Right cardiac atrium (tissue), 5 donors: Measurements from ENCODE around the gene LRRC7. TPM values are rescaled to one million over a fixed set of nuclear protein-coding genes. Genes with fewer than 3 reads are reported as not detected.
A peak's percentile ranks its signal among the peaks of the same experiment; 100 is the strongest.

Experiments used
- ATAC-seq, 2 donors: fragments of 200-7000 bp; cut with Tn5 transposase; one replicate each; pipeline versions ENCODE4 v1.8.0 to v1.9.1; 2020; ENCODE audit warnings: moderate library complexity in 2 of 2, mild to moderate bottlenecking in 1 of 2
- DNase-seq, 3 donors: peaks; one replicate each; pipeline ENCODE4 v3.0.0-alpha.2; 2020
- H3K27ac ChIP-seq: one replicate; pipeline ENCODE4 v1.5.1; 2013; ENCODE audit warnings: mild to moderate bottlenecking, low read length, control low read depth, moderate library complexity
- H3K27me3 ChIP-seq: one replicate; pipeline ENCODE4 v1.6.1; 2013; ENCODE audit not compliant: control insufficient read depth, insufficient read depth
- H3K4me1 ChIP-seq: one replicate; pipeline ENCODE4 v1.6.1; 2013; ENCODE audit warnings: low read length; ENCODE audit not compliant: control insufficient read depth, insufficient read depth
- H3K4me3 ChIP-seq: one replicate; pipeline ENCODE4 v1.5.1; 2013; ENCODE audit warnings: low read length, control low read depth
- H3K9me3 ChIP-seq: one replicate; pipeline ENCODE4 v1.6.1; 2013; ENCODE audit warnings: low read length; ENCODE audit not compliant: control insufficient read depth
- WGBS: extraction: QIAGEN DNeasy Blood & Tissue Kit; methylation state at CpG from one replicate; pipeline ENCODE4 v1.1.7; 2013; 5-methylcytosine and 5-hydroxymethylcytosine counted together
- intact Hi-C, 4 donors: fragments of 100-400 bp; cut with DNase I; formaldehyde crosslinking; loops; one replicate each; pipeline versions ENCODE4 v1.11.0 to v1.14.0; 2022 to 2023
- long read RNA-seq, 4 donors: library from polyadenylated mRNA; unstranded; transcript quantifications; one replicate each; pipeline ENCODE4 v2.0.0, GENCODE V29; 2020 to 2021
- polyA plus RNA-seq: library from polyadenylated mRNA; stranded (reverse); fragments of 200-250 nt; gene quantifications from one replicate; pipeline ENCODE4 v1.2.3, GENCODE V29; 2013
- total RNA-seq, 4 donors: library from RNA; stranded (reverse); fragmentation: NEBNext Ultra II Directional; extraction: Animal tissue kit (Norgen Biotek cat#: 25700); gene quantifications; one replicate each; pipeline ENCODE4 v1.2.1, GENCODE V29; 2021
- donor health status: healthy with polysubstance abuse.
- donor health status: DM: no; HTN: yes; CAD: no.
- donor health status: DM: no; HTN: no; CAD: no.
- donor health status: DM: no; HTN: yes; CAD: no; lungs with severe emphysema.
- donor health status: DM: yes; HTN: yes; CAD: no.

The LRRC7 gene
- total RNA-seq = 1 to 10 TPM in 3 of 4 donors, under 1 TPM in 1; 0.91 to 6.5 (median 2.5) TPM
- 3.4 TPM for polyA plus RNA-seq
- long read RNA-seq, donor 1, transcript LRRC7-203 (8 exons, 2,375 nt) = major isoform, 7 of 15 reads
- long read RNA-seq, donor 1, partial matches to known transcripts = 1 of 15 reads
- long read RNA-seq, donor 1, other reads (novel, unspliced or antisense) = 7 of 15 reads
- long read RNA-seq, donor 2, partial matches to known transcripts = 2 of 5 reads
- long read RNA-seq, donor 2, other reads (novel, unspliced or antisense) = 1 of 5 reads
- long read RNA-seq, donor 3, partial matches to known transcripts = 1 of 8 reads
- long read RNA-seq, donor 3, other reads (novel, unspliced or antisense) = 3 of 8 reads
- long read RNA-seq, donor 4, partial matches to known transcripts = 0 of 1 reads
- long read RNA-seq, donor 4, other reads (novel, unspliced or antisense) = 0 of 1 reads

GRCh38 chr1:69567652-69568420 is at the start of gene LRRC7:
Gene LRRC7 (plus strand): TSS chr1:69567922. CDS start chr1:69568640, 718 bp downstream.
- no peaks in the 10 kb centered on the region for H3K4me1 ChIP-seq
- peak within 1 kb of the TSS; percentile 72 for H3K27ac ChIP-seq
- under 1% methylated on average over 62 of the region's 62 CpGs for WGBS
- DNase-seq (peak; percentile 17 to 59 (median 50)), ATAC-seq (peak; percentile 65 to 69)
- H3K9me3 ChIP-seq = no peaks in the 10 kb centered on the region
- H3K4me3 ChIP-seq = peak within 1 kb of the TSS; percentile 31
- H3K27me3 ChIP-seq = no peaks in the 10 kb centered on the region
- intact Hi-C loops = no loop called here

DNA sequence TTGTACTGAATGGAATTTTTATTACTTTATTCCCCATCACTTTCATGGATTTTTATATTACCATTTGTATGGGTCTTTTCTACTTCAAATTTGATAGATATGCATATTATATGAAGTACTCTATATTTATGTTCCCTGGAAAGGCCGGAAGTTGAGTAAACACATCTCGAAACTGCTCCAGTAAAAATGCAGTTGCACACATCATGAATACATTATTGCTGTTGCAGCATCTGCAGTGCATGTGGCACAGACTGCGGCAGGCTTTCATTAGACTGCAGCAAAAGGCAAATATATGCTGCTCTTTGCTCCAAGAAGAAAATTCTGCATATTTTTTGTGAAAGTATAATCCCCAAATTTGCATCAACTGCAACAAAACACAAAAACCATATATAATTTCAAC is 48.7 kb upstream of the LRRC7 start:
- WGBS = 86% methylated on average over 3 of the region's 3 CpGs
- Histone ChIP-seq H3K4me1 (no peaks in the 10 kb centered on the region), H3K27ac (no peak overlapping the region), H3K4me3 (no peak overlapping the region), H3K9me3 (no peaks in the 10 kb centered on the region), H3K27me3 (no peaks in the 10 kb centered on the region)
- intact Hi-C loops = no loop called here
- DNase-seq (no peak), ATAC-seq (no peak)

- Histone ChIP-seq H3K4me1 (no peaks in the 10 kb centered on the region), H3K4me3 (no peak overlapping the region), H3K27ac (no peak overlapping the region), H3K9me3 (no peaks in the 10 kb centered on the region), H3K27me3 (no peaks in the 10 kb centered on the region)
- WGBS = 59% methylated on average over 5 of the region's 5 CpGs
- ATAC-seq (no peak), DNase-seq (no peak)
- intact Hi-C loops = no loop called here
Measured at GRCh38 chr1:69520326-69520725, 47.4 kb upstream of the LRRC7 start.

DNA sequence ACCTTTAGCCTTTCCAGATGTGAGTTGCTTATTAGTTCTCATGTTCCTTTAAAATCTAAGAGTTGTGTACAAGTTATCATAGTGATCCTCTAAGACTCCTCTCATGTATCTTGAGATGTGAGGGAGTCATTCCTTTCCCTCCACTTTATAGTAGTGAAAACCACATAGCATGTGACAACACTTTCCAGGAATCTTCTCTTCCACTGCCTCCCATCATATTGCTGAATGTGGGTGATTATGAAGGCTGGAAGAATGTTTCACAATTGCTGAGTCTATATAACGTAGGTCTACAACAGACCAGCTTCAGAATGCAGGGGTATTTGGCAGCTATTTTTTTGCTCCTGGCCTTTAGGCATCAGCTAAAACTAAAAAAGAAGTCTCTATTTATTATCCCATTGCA is 44.7 kb upstream of the LRRC7 start:
- no peak for ATAC-seq
- Histone ChIP-seq H3K4me1 (no peaks in the 10 kb centered on the region), H3K9me3 (no peaks in the 10 kb centered on the region), H3K27me3 (no peaks in the 10 kb centered on the region), H3K4me3 (no peak overlapping the region), H3K27ac (no peak overlapping the region)
- no peak for DNase-seq
- 65% methylated on average over 1 of the region's 1 CpG for WGBS
- intact Hi-C loops = loop anchor here in 1 of 4 donors (2.0 kb wide), 1 partner anchor 26 kb away; no protein-coding TSS in a partner anchor

DNA sequence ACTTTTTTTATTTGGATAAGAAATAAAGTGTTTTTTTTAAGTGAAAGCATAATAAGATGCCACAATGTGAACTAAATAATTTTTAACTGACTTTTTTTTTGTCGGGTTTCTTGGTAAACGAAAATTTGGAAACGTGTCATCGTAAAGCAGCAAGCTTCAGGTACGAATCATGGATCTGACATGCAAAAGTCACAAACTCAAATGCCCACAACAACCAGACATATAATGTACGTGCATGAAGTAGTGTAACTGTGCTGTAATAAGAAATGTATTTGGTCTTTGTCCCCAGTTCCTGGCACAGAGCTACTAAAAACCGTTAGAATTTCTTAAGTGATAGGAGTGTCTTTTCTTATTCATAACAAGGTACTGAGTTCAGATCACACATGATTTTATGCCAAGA is 44.3 kb upstream of the LRRC7 start:
- 70% methylated on average over 7 of the region's 7 CpGs for WGBS
- intact Hi-C loops = loop anchor here in 1 of 4 donors (2.0 kb wide), 1 partner anchor 25 kb away; no protein-coding TSS in a partner anchor

DNA sequence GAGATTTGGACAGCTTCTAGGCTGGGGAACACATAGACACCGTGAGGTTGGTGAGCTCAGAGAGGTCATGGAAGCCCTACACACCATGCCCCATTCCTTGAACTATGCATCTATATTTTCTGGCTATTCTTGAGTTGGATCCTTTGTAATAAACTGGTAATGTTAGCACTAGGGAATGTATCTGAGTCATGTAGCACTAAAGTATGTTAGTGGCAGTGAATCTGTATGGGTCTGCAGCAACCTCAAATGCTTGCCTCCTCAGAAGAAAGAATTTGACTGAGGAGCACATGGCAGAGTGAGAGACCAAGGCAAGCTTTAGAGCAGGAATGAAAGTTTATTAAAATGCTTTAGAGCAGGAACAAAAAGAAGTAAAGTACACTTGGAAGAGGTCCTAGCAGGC is 43.7 kb upstream of the LRRC7 start:
- Histone ChIP-seq H3K27me3 (no peaks in the 10 kb centered on the region), H3K27ac (no peak overlapping the region), H3K4me1 (no peaks in the 10 kb centered on the region), H3K4me3 (no peak overlapping the region), H3K9me3 (no peaks in the 10 kb centered on the region)
- intact Hi-C loops = no loop called here
- ATAC-seq = no peak
- DNase-seq = no peak
- WGBS = 75% methylated on average over 1 of the region's 1 CpG

More for the DNA sequence above, 44.3 kb upstream of the LRRC7 start:
- ATAC-seq = no peak
- no peak overlapping the region for H3K27ac ChIP-seq
- DNase-seq = no peak
- no peaks in the 10 kb centered on the region for H3K9me3 ChIP-seq
- no peak overlapping the region for H3K4me3 ChIP-seq
- no peaks in the 10 kb centered on the region for H3K27me3 ChIP-seq
- no peaks in the 10 kb centered on the region for H3K4me1 ChIP-seq

GRCh38 chr1:69527273-69527672 is 40.4 kb upstream of the LRRC7 start:
- ATAC-seq (no peak), DNase-seq (no peak)
- no peaks in the 10 kb centered on the region for H3K9me3 ChIP-seq
- intact Hi-C loops = no loop called here
- H3K4me1 ChIP-seq = no peaks in the 10 kb centered on the region
- no peak overlapping the region for H3K27ac ChIP-seq
- H3K4me3 ChIP-seq = no peak overlapping the region
- no peaks in the 10 kb centered on the region for H3K27me3 ChIP-seq
- 54% methylated on average over 2 of the region's 2 CpGs for WGBS

DNA sequence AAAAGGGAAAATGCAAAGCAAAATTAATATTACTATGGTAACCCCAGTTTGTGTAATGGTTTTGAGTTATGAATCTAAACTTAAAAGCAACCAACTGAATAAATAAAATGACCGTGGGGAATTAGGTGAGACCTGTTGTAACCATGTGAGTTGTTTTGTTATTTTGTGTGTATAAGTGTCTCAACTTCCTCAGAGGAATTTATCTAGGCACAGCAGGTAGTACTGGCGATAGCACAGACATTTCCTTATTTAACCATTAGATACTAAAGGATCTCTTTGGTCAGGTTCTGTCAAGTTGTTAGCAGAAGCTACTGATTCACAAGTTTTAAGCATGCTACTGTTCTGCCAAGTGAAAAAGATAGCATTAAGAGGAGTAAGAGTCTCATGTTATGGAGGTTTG is 39.3 kb upstream of the LRRC7 start:
- no peak overlapping the region for H3K27ac ChIP-seq
- ATAC-seq (no peak), DNase-seq (no peak)
- H3K4me1 ChIP-seq = no peaks in the 10 kb centered on the region
- no peaks in the 10 kb centered on the region for H3K27me3 ChIP-seq
- intact Hi-C loops = no loop called here
- 68% methylated on average over 2 of the region's 2 CpGs for WGBS
- H3K4me3 ChIP-seq = no peak overlapping the region
- no peaks in the 10 kb centered on the region for H3K9me3 ChIP-seq

- Histone ChIP-seq H3K4me1 (no peaks in the 10 kb centered on the region), H3K4me3 (no peak overlapping the region), H3K27ac (no peak overlapping the region), H3K27me3 (no peaks in the 10 kb centered on the region), H3K9me3 (no peaks in the 10 kb centered on the region)
- DNase-seq (no peak), ATAC-seq (no peak)
- 84% methylated on average over 1 of the region's 1 CpG for WGBS
- intact Hi-C loops = no loop called here
Measured at GRCh38 chr1:69533343-69533742, 34.4 kb upstream of the LRRC7 start.

DNA sequence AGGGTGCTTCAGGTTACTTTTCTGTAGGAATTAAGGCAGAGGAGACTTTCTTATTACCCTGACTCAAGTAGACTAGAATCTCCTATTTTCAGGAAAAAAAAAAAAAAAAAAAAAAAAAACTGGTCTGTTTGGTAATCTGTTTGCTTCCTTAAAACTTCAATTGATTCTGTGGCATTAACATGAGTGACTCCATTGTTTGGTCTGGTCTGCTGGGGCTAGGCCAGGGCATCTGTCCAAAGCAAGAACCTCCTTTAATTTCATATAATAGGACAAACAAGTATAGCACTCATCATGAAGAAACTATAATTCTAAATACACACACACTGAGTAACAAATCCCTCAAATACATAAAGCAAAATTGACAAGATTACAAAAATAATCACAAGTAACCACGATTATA is 32.9 kb upstream of the LRRC7 start:
- WGBS = 69% methylated on average over 1 of the region's 1 CpG
- Histone ChIP-seq H3K4me3 (no peak overlapping the region), H3K27ac (no peak overlapping the region), H3K27me3 (no peaks in the 10 kb centered on the region), H3K9me3 (no peaks in the 10 kb centered on the region), H3K4me1 (no peaks in the 10 kb centered on the region)
- ATAC-seq = no peak
- intact Hi-C loops = no loop called here
- DNase-seq = no peak

- no peaks in the 10 kb centered on the region for H3K9me3 ChIP-seq
- H3K4me1 ChIP-seq = no peaks in the 10 kb centered on the region
- intact Hi-C loops = no loop called here
- no peak overlapping the region for H3K4me3 ChIP-seq
- no peak for ATAC-seq
- WGBS = 60% methylated on average over 3 of the region's 3 CpGs
- H3K27ac ChIP-seq = no peak overlapping the region
- H3K27me3 ChIP-seq = no peaks in the 10 kb centered on the region
- no peak for DNase-seq
Measured at GRCh38 chr1:69535490-69535889, 32.2 kb upstream of the LRRC7 start.
